Inferior parietal cortex (tissue), 1 donor: ENCODE measurements around the gene IDUA.
"Not testable (repeated sequence)": the region's sequence is repeated elsewhere in the genome, so short reads cannot be mapped to it uniquely, and the experiment has no call there.

Source experiments
- DNase-seq: peaks from one replicate; pipeline ENCODE4 v3.0.0-alpha.2; 2016; ENCODE audit errors: extremely low spot score

Gene IDUA

GRCh38 chr4:987624-988513 is 1.0 kb downstream of the IDUA start:
- DNase-seq, result no peak

- DNase-seq, result no peak
Measured at GRCh38 chr4:988726-989721, 2.2 kb downstream of the IDUA start.

- DNase-seq, result no peak
Measured at GRCh38 chr4:989722-990471, 3.1 kb downstream of the IDUA start.

- no peak for DNase-seq
Measured at GRCh38 chr4:990746-991367, 4.0 kb downstream of the IDUA start.

GRCh38 chr4:991451-992296 is 4.8 kb downstream of the IDUA start:
- DNase-seq, result no peak

GRCh38 chr4:992297-993110 is 5.7 kb downstream of the IDUA start:
- DNase-seq, result no peak

- DNase-seq, result no peak
Measured at GRCh38 chr4:993111-994029, 6.5 kb downstream of the IDUA start, which contains the start of gene SLC26A1. Gene SLC26A1, minus strand, starts transcription at chr4:993404. Its CDS starts 1,701 bp downstream, at chr4:991703.

- DNase-seq, result no peak
Measured at GRCh38 chr4:995311-996026, 8.6 kb downstream of the IDUA start.

GRCh38 chr4:996030-996996 is 9.5 kb downstream of the IDUA start:
- no peak for DNase-seq

- no peak for DNase-seq
Measured at GRCh38 chr4:996997-997374, 10.1 kb downstream of the IDUA start.

- no peak for DNase-seq
Measured at GRCh38 chr4:997375-998071, 10.7 kb downstream of the IDUA start.

- DNase-seq, result no peak
Measured at GRCh38 chr4:998096-998691, 11.3 kb downstream of the IDUA start.

- DNase-seq, result not testable (repeated sequence)
Measured at GRCh38 chr4:999240-999863, 12.5 kb downstream of the IDUA start.

- DNase-seq, result no peak
Measured at GRCh38 chr4:999882-1000425, 13.1 kb downstream of the IDUA start.
